OCI-M1 (cell line): ENCODE results near the gene AFF3.
A peak's percentile ranks its signal among the peaks of the same experiment; 100 is the strongest.
"Not testable (repeated sequence)": the region's sequence is repeated elsewhere in the genome, so short reads cannot be mapped to it uniquely, and the experiment has no call there.

ENCODE experiments used
- DNase-seq: peaks from one replicate; lab custom pipeline; 2025; lab: John Stamatoyannopoulos, UW

Gene AFF3

GRCh38 chr2:100145893-100146656 is 3.7 kb upstream of the AFF3 start:
- DNase-seq, result no peak

DNA sequence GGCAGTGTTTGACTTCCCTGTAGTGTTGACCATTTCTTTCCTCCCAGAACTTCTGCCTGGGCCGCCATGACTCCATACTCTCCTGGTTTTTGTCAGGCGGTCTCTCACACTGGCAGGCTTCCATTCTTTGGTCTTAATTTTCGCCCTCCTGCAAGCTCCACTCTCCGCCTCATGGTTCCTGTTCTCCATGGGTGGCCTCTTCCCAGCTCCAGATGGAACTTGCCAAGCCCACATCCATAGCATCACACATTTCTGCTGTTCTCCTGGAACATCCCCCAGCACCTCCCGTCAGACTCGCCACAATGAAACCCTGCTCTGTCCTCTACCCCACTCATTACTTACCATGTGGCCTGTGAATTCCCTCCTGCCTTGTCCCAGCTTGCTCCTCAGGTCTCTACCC is 896 bp upstream of the AFF3 start:
- no peak for DNase-seq

DNA sequence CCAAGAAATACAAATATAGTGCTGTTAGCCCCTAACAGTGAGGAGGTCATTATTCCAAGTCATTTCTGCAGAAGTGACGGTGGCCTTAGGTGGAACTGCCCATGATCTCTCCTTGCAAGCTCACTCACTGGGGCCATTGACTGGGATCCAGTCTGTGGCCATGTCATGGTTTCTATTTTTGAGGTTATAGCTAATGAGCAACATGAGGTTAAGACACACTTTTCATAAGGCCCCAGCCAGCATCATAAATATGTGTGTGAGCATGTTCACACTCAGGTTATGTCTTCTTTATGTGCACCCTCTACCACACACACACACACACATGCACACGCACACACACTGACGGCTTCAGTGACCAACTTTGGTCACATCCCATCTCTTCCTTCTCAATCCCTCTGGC is 484 bp downstream of the AFF3 start:
- DNase-seq, result no peak

- DNase-seq, result no peak
These were observed 1.8 kb downstream of the AFF3 start for GRCh38 chr2:100140582-100140981.

GRCh38 chr2:100137866-100138570 is 4.4 kb downstream of the AFF3 start:
- no peak for DNase-seq

DNA sequence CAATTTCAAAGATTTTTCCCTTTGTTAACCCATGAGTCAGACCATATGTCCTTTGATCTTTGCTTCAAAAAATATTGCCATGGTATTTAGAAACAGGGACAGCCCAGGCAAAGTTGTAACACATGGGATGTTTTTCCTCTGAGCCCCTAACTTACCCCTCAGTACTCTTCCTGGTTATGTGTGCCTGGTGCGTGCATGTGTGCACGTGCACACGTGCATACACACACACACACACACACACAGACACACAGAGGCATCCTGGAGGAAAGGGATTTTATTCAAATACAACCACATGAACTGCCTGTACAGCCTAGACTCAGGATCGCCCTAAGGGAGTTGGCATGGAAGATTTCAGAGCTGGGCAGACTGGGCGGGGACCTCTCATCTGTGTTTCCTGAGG is 5.1 kb downstream of the AFF3 start:
- no peak for DNase-seq

DNA sequence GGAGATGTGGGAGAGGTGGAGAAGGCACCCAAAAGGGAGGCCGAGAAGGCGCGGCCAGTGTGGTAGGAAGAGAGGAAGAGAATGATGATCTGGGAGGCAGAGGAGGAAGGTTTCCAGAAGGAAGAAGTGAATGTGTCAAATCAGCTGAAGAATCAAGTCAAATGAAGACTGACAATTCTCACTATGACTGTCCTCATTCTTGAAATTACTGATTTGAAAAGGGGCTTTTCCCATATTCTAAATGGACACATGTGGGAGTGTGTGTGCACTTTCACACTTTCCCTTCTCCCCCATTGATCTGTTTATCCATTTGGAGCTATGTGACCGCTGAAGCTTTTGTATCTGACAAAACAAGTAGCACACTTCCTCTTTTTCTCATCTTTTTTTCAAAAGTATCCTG is 6.1 kb downstream of the AFF3 start:
- DNase-seq, result peak; percentile 12

GRCh38 chr2:100135415-100135814 is 7.0 kb downstream of the AFF3 start:
- no peak for DNase-seq

DNA sequence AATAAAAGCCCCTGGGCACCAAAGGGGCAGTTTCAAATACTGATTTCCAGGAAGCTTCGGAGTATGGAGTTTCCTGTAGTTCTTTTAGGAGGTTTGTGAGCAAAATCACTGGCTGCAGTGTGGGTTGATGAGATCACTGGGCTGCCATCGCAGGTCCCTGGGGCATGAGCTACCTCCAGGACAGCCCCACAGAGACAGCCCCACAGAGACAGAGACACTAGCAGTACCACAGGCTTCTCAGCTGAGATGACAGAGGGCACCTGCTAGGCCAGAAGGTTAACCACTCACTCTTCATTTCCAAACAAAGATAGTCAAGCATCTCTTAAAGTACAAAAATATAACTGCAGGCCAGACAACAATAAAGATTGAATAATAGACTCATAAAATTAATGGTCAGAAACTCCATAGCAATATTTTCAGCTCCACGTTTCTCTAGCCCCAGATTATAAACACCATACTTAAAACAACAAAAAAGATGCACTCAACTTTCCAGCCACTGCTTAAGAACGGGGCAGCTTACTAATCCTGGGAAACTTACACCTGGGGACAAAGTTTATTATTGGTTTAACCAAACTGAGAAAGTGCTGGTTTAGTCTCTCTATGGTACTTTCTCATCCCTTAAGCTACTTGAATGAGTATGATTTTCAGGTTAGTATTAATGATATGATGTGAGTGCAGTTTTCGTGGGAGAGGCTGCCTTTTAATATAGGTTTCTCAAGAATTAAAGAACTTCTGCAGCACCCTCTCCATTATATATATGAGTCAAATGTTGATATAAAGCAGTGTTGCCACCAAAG is 11.6 kb downstream of the AFF3 start:
- no peak for DNase-seq

GRCh38 chr2:100126897-100127401 is 15.4 kb downstream of the AFF3 start:
- DNase-seq, result no peak

- no peak for DNase-seq
These were observed 16.2 kb downstream of the AFF3 start for GRCh38 chr2:100126201-100126600.

- no peak for DNase-seq
These were observed 16.8 kb downstream of the AFF3 start for GRCh38 chr2:100125626-100126025.

GRCh38 chr2:100124761-100125160 is 17.6 kb downstream of the AFF3 start:
- DNase-seq, result no peak

DNA sequence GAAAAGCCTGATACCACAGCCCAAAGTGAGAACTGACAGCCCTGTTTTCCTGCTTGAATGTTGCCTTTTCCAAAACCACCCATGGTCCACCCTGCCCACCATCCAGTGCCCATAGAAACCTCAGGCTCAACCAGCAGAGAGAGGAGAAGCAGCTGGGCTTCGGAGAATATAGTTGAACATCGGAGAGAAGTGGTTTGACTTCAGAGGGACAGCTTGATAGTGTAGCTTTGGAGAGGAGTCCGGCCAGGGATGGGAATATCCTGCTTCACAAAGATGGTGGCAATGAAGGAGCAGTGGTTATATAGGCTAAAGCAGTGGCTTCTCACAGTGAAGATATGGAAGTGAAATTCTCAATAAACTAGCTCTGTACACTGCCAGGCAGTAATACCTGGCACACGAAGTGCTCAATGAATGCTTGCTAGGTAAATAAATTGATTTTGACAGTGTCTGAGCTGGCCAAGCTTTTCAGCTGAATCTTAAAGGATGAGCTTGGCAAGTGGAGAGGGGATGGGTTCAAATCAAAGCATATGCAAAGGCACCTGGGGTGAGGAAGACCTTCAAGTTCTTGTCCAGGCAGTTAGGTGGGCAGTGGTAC is 21.2 kb downstream of the AFF3 start:
- DNase-seq, result no peak

DNA sequence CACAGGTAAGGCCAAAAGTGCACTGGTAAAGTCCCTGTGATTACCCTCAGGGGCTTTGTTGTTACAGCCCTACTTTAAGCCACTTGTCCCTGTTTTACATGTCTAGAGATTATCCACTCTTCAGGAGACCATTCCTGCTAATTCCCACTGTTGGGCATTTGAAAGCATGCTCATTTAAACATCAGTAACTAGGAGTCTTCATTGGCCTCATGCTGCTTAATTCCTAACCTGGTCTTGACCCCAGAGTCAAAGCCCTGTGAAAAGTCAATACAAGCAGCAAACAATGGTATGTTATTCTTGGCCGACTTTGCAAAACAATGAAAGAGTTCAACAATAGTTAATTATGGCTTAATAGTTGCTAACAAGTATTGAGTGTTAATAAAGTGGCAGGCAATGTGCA is 23.2 kb downstream of the AFF3 start:
- DNase-seq, result no peak

GRCh38 chr2:100113990-100114433 is 28.4 kb downstream of the AFF3 start:
- no peak for DNase-seq

GRCh38 chr2:100110614-100111000 is 31.8 kb downstream of the AFF3 start:
- no peak for DNase-seq

DNA sequence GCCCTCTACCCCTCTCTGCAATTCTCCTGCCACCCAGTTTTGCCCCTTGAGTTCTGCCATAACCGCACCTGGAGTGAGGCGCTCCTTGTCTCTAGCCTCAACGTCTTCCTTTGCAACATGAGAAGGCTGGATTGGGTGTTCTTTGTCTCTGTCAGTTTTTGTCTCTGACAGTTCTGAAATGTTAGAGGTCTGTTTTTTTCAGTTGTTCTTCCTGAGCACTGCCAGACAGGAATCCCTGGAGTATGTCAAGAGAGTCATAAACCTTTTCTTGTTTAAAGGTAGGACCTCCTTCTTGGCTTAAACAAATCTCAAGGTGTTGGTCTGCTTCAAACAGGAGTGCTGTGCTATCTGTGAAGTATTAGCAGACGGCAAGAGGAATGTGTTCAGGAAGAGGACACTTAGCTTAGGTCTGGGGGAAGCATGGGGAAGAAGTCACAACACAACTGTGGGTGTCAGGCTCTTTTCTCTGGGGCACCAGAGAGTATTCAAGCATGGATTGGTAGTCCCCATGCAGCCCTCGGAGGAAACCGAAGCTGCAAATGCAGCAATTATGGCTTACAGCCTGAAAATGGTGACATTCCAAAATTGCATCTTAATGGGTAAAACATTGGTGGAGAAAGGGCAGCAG is 32.3 kb downstream of the AFF3 start:
- DNase-seq, result no peak

DNA sequence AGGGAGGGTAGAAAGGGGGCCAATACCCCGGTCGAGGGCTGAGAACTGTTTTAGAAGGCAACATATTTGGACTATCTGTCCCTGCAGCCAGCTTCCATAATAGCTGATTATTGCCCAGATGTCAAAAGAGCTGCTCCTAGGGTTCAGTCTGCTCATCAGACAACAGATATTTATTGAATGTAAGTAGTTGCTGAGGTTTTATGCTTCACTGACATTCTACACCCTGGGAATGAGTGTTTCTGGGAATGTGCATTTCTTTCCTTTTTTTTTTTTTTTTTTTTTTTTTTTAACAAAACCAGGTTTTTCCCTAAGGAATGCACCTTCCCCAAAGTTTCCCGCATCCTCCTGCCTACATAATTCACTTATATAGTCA is 33.8 kb downstream of the AFF3 start:
- not testable (repeated sequence) for DNase-seq

DNA sequence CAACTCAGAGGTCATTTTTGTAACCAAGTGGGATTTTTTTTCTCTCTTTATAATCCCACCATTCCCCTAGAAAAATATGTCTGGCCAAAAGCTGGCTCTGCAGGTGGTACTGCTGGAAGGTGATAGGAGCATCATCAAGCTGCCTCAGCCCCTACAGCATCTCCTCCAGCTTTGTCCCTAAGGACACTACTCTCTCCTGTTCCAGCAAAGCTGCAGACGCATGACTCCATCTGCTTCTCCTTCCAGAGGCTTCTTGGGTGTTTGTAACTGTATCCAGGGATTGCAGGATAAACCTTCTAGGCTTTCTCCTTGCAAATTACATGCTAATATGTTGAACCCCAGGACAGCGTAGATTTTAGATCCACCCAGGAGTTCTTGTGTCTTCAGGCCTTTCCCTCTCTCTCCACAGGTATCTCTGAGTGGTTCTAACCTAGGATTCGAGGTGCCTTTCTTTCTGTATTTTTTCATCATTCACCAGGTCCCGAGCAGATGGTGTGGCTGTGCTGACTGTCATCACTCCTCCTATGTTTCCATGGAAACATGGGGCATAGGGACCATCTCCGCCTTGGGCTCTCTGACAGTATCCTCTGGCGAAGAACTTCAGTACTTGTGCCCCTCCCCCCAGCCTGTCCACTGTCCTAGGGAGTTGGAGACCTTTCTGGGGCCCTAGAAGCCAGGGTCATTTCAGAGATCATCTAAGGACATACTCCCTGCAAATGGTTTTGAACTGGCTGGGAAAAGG is 34.3 kb downstream of the AFF3 start:
- DNase-seq, result no peak

GRCh38 chr2:100107440-100107839 is 35.0 kb downstream of the AFF3 start:
- DNase-seq, result no peak
